HG03097 (cell line): ENCODE data around the gene MAP2K5.

Experiments
- ATAC-seq: cut with Tn5 transposase; IDR thresholded peaks from one replicate; pipeline ENCODE4 v1.9.1; 2021; ENCODE audit not compliant: unreplicated experiment, low FRiP score

Gene MAP2K5

GRCh38 chr15:67542420-67543347 lies at the start of gene MAP2K5:
Gene MAP2K5, plus strand, starts transcription at chr15:67542703. Its CDS starts 633 bp downstream, at chr15:67543336.
- ATAC-seq = no peak

GRCh38 chr15:67495585-67495984 lies 46.9 kb upstream of the MAP2K5 start:
- no peak for ATAC-seq

- ATAC-seq = no peak
These were observed 41.2 kb upstream of the MAP2K5 start for GRCh38 chr15:67501177-67501835.

- no peak for ATAC-seq
These were observed 40.6 kb upstream of the MAP2K5 start for GRCh38 chr15:67501836-67502461.

- ATAC-seq = no peak
These were observed 38.4 kb upstream of the MAP2K5 start for GRCh38 chr15:67504056-67504455.

- no peak for ATAC-seq
These were observed 37.7 kb upstream of the MAP2K5 start for GRCh38 chr15:67504796-67505195.

GRCh38 chr15:67505675-67506572 lies 36.6 kb upstream of the MAP2K5 start:
- no peak for ATAC-seq

- no peak for ATAC-seq
These were observed 35.4 kb upstream of the MAP2K5 start for GRCh38 chr15:67506775-67507747.

- no peak for ATAC-seq
These were observed 34.1 kb upstream of the MAP2K5 start for GRCh38 chr15:67508407-67508806.

GRCh38 chr15:67509918-67510317 lies 32.6 kb upstream of the MAP2K5 start:
- no peak for ATAC-seq

- peak; percentile 52 for ATAC-seq
These were observed 31.8 kb upstream of the MAP2K5 start for GRCh38 chr15:67510597-67511190.

GRCh38 chr15:67511606-67512005 lies 30.9 kb upstream of the MAP2K5 start:
- no peak for ATAC-seq

GRCh38 chr15:67512140-67512539 lies 30.4 kb upstream of the MAP2K5 start:
- ATAC-seq = no peak

- no peak for ATAC-seq
These were observed 29.4 kb upstream of the MAP2K5 start for GRCh38 chr15:67512933-67513714.

GRCh38 chr15:67515090-67515489 lies 27.4 kb upstream of the MAP2K5 start:
- ATAC-seq = no peak

GRCh38 chr15:67515557-67515956 lies 26.9 kb upstream of the MAP2K5 start:
- no peak for ATAC-seq

GRCh38 chr15:67520321-67521028 lies 22.0 kb upstream of the MAP2K5 start:
- no peak for ATAC-seq
